K562 (cell line): ENCODE data around the gene SFXN5. TPM values are rescaled to one million over a fixed set of nuclear protein-coding genes. Genes with fewer than 3 reads are reported as not detected.
A peak's percentile ranks its signal among the peaks of the same experiment; 100 is the strongest.

ENCODE experiments used
- BCL6 ChIP-seq: fragments of 250-450 bp; sonication (Bioruptor Pico); IDR thresholded peaks from 2 replicates; pipeline ENCODE4 v1.4.0; 2020
- BRD4 ChIP-seq: fragments of 200-600 bp; sonication (generic); IDR thresholded peaks from 2 replicates; pipeline ENCODE4 v1.6.1; 2017; ENCODE audit warnings: inconsistent platforms
- CTBP1 ChIP-seq: fragments of 450-650 bp; IDR thresholded peaks from 2 replicates; pipeline ENCODE4 v1.6.1; 2016; ENCODE audit warnings: borderline replicate concordance
- ESRRA ChIP-seq: fragments of 450-650 bp; IDR thresholded peaks from 2 replicates; pipeline ENCODE4 v1.6.1; 2014; ENCODE audit warnings: low read depth, mild to moderate bottlenecking, moderate library complexity, borderline replicate concordance
- NR2C2 ChIP-seq, 2 experiments: fragments of 200-800 bp in 1 of 2; sonication (Bioruptor generic) in 1 of 2; sonication (generic) in 1 of 2; formaldehyde crosslinking in 1 of 2; IDR thresholded peaks; 2 replicates each; pipeline versions ENCODE4 v1.6.1 to v1.8.0; 2016 to 2022; ENCODE audit warnings: mild to moderate bottlenecking in 1 of 2, missing compliant biosample characterization in 1 of 2, missing genetic modification characterization in 1 of 2, missing genetic modification reagents in 1 of 2
- NUFIP1 ChIP-seq: fragments of 450-650 bp; IDR thresholded peaks from 2 replicates; pipeline ENCODE4 v1.6.1; 2018; ENCODE audit not compliant: partially characterized antibody
- REST ChIP-seq, 2 experiments: fragments of 450-650 bp; formaldehyde crosslinking in 1 of 2; IDR thresholded peaks; 2 replicates each; pipeline versions ENCODE4 v1.4.0 to v1.6.1; 2014 to 2020; ENCODE audit warnings: mild to moderate bottlenecking in 2 of 2, borderline replicate concordance in 1 of 2, low read depth in 1 of 2
- RFX1 ChIP-seq: fragments of 450-650 bp; IDR thresholded peaks from 2 replicates; pipeline ENCODE4 v1.6.1; 2016; ENCODE audit warnings: mild to moderate bottlenecking, moderate library complexity
- ZNF407 ChIP-seq: fragments of 450-650 bp; IDR thresholded peaks from 2 replicates; pipeline ENCODE4 v1.6.1; 2016; ENCODE audit warnings: low read depth
- polyA plus RNA-seq, 8 experiments: library from polyadenylated mRNA; depleted of rRNA in 4 of 8; stranded (reverse) in 5 of 8; unstranded in 3 of 8; fragments of >200 nt; fragmentation: Nextera tagmentation in 2 of 8; fragmentation: Illumina TruSeq in 1 of 8; extraction: Ambion mirVana in 2 of 8; extraction: Trizol in 1 of 8; gene quantifications; 2 replicates each; pipeline versions ENCODE4 v1.2.1 to v1.2.3, GENCODE V29; 2011 to 2014; ENCODE audit warnings: inconsistent platforms in 1 of 8, missing spikeins in 1 of 8
- total RNA-seq, 7 experiments: library from RNA; depleted of rRNA in 6 of 7; stranded (reverse); fragments of >200 nt in 6 of 7; fragmentation: Illumina TruSeq in 2 of 7; extraction: Trizol in 2 of 7; gene quantifications; 2 replicates each; pipeline versions ENCODE4 v1.2.1 to v1.2.3, GENCODE V29; 2011 to 2021; ENCODE audit warnings: low replicate concordance in 1 of 7

SFXN5 gene
- total and polyA plus RNA-seq, 9 of the 15 experiments (the other 6 are each of a cell fraction or from before 2014, with no cell fraction given) = 8.3 to 22.6 (median 16.0) TPM

DNA sequence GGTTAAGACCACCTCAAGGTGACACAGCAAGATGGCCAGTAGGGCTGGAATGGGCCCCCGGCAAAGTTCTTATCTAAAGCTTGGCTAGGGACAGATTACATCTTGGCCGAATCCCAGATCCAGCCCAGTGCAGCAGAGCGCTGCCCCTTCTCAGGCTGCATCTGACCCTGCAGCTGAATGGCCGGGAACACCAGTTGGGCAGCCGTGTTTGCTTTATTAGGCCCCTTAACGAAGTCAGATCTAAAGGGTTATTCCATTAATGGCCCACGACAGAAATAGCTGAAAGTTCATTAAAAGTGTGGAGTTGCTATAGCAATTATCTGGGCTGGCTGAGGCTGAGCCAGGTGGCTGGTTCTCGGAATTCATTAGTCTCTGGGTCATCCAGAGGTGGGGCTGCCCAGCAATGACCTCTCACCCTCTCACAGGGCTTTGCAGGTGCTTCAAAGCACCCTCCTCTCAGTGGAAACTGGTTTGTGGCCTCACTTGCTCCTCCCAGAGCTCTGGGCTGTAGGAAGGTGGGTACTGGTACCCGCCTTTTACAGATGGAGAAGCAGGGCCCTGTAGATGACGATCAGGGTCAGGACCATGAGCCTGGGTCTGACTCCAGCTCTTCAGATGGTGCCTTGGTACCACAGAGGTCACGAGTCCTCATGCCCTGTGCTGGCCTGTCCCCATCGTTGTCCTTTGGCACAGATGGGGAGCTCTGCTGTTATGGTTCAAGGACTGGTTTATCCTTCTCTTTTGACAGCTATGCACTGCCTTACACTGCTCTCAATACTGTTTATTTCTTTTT, 85.4 kb downstream of the SFXN5 start (continued):
- TF ChIP-seq REST (IDR thresholded peaks at IDR 0.05; ENCODE audit: borderline replicate concordance) = no peak
- no peak for TF ChIP-seq REST (CRISPR knock-in tag; IDR thresholded peaks at IDR 0.05; ENCODE audit: low read depth)
- TF ChIP-seq ESRRA = no peak
- no peak for TF ChIP-seq NUFIP1
- TF ChIP-seq RFX1 = peak; percentile 87
- no peak for TF ChIP-seq ZNF407
- no peak for TF ChIP-seq BCL6 (CRISPR knock-in tag)
- no peak for TF ChIP-seq BRD4
- TF ChIP-seq NR2C2 (CRISPR knock-in tag; IDR thresholded peaks at IDR 0.05) = no peak
- peak; percentile 47 for TF ChIP-seq NR2C2 (tag; IDR thresholded peaks at IDR 0.05)
- TF ChIP-seq CTBP1 = 0 out of 2 replicates have a peak, but pooled peaks have one; percentile 49
